Activated naive CD8-positive, alpha-beta T cell treated with anti-CD3 and anti-CD28 coated beads for 36 hours (primary cell): ENCODE results near the gene STAT2. TPM values are rescaled to one million over a fixed set of nuclear protein-coding genes. Genes with fewer than 3 reads are reported as not detected.
"Not testable (repeated sequence)": the region's sequence is repeated elsewhere in the genome, so short reads cannot be mapped to it uniquely, and the experiment has no call there.

Experiments used
- DNase-seq: peaks from one replicate; pipeline ENCODE4 v3.0.0; 2021
- H3K27ac Mint-ChIP-seq: one replicate; pipeline ENCODE4 v1.8.0; 2022; ENCODE audit warnings: mild to moderate bottlenecking, moderate library complexity, mixed read lengths
- H3K27me3 Mint-ChIP-seq: one replicate; pipeline ENCODE4 v1.8.0; 2022; ENCODE audit warnings: mild to moderate bottlenecking, mixed read lengths
- H3K36me3 Mint-ChIP-seq: one replicate; pipeline ENCODE4 v1.8.0; 2021; ENCODE audit warnings: mild to moderate bottlenecking, mixed read lengths
- H3K4me1 Mint-ChIP-seq: one replicate; pipeline ENCODE4 v1.8.0; 2021; ENCODE audit warnings: mixed read lengths
- H3K4me3 Mint-ChIP-seq: one replicate; pipeline ENCODE4 v1.8.0; 2022; ENCODE audit warnings: mild to moderate bottlenecking, moderate library complexity, mixed read lengths
- H3K9me3 Mint-ChIP-seq: one replicate; pipeline ENCODE4 v1.8.0; 2022; ENCODE audit warnings: mixed read lengths
- total RNA-seq, 2 experiments: library from RNA; stranded (reverse); gene quantifications; one replicate each; pipeline ENCODE4 v1.2.3, GENCODE V29; 2021

The STAT2 gene
- total RNA-seq, 2 experiments from 2014 or later = 101 to 102 TPM

DNA sequence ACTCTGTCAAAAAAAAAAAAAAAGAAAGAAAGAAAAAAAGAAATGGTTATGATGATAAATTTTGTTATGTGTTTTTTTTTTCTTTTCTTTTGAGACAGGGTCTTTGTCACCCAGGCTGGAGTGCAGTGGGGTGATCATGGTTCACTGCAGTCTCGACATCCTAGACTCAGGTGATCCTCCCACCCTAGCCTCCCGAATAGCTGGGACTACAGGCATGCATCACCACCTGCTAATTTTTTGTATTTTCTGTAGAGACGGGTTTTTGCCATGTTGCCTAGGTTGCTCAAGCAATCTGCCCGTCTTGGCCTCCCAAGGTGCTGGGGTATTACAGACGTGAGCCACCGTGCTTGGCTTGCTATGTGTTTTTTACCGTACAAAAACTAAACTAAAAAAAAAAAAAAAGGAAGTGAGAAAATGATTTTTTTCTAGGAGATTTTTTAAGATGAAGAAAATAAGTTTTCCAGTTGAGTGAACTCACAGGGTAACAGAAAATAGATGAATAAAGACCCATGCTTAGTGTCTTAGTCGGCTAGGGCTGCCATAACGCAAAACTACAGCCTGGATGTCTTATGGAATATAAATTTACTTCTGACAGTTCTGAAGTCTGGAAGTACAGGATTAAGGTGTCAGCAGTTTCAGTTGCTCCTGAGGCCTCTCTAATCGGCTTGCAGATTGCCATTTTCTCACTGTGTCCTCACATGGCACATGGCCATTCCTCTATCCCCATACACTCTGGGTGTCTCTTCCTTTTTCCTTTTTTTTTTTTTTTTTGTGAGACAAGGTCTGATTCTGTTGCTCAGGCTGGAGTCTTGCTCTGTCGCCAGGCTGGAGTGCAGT, 15.9 kb upstream of the STAT2 start:
- H3K36me3 Mint-ChIP-seq = no peaks in the 10 kb centered on the region
- no peak overlapping the region for H3K4me3 Mint-ChIP-seq
- DNase-seq = no peak
- no peaks in the 10 kb centered on the region for H3K4me1 Mint-ChIP-seq
- no peaks in the 10 kb centered on the region for H3K27me3 Mint-ChIP-seq
- peaks cover 3% of the 10 kb centered on the region for H3K9me3 Mint-ChIP-seq
- H3K27ac Mint-ChIP-seq = no peak overlapping the region

DNA sequence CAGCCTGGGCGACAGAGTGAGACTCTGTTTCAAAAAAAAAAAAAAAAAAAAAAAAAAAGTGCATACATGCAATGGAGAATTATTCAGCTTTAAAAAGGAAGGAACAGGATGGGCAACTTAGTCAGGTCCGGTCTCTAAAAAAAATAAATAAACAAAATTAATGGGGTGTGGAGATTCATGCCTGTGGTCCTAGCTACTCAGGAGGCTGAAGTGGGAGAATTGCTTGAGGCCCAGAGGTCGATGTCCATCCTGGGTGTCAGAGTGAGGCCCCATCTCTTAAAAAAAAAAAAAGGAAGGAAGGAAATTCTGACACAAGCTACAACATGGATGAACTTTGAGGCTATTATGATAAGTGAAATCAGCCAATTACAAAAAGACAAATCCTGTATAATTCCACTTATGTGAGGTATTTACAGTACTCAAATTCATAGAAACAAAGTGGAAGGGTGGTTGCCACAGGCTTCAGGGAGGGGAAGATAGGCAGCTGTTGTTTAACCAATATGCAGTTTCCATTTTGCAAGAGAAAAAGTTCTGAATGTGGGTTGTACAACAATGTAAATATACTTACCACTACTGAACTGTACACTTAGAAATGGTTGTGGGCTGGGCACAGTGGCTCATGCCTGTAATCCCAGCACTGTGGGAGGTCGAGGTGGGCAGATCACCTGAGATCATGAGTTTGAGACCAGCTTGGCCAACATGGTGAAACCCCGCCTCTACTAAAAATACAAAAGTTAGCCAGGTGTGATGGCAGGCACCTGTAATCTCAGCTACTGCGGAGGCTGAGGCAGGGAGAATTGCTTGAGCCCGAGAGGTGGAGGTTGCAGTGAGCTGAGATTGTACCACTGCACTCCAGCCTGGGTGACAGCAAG, 15.1 kb upstream of the STAT2 start:
- peaks cover 3% of the 10 kb centered on the region for H3K9me3 Mint-ChIP-seq
- H3K27ac Mint-ChIP-seq = no peak overlapping the region
- H3K27me3 Mint-ChIP-seq = no peaks in the 10 kb centered on the region
- no peak overlapping the region for H3K4me3 Mint-ChIP-seq
- no peaks in the 10 kb centered on the region for H3K36me3 Mint-ChIP-seq
- no peaks in the 10 kb centered on the region for H3K4me1 Mint-ChIP-seq
- no peak for DNase-seq

- Mint-ChIP-seq H3K36me3 (no peaks in the 10 kb centered on the region), H3K27ac (no peak overlapping the region), H3K27me3 (no peaks in the 10 kb centered on the region), H3K4me3 (no peak overlapping the region), H3K4me1 (no peaks in the 10 kb centered on the region), H3K9me3 (peaks cover 3% of the 10 kb centered on the region)
- DNase-seq = no peak
These were observed 13.6 kb upstream of the STAT2 start for GRCh38 chr12:56373515-56373914.

GRCh38 chr12:56366948-56367347, 7.0 kb upstream of the STAT2 start:
- Mint-ChIP-seq H3K4me1 (no peaks in the 10 kb centered on the region), H3K27ac (no peak overlapping the region), H3K9me3 (no peaks in the 10 kb centered on the region), H3K27me3 (no peaks in the 10 kb centered on the region), H3K4me3 (no peak overlapping the region), H3K36me3 (no peaks in the 10 kb centered on the region)
- no peak for DNase-seq

DNA sequence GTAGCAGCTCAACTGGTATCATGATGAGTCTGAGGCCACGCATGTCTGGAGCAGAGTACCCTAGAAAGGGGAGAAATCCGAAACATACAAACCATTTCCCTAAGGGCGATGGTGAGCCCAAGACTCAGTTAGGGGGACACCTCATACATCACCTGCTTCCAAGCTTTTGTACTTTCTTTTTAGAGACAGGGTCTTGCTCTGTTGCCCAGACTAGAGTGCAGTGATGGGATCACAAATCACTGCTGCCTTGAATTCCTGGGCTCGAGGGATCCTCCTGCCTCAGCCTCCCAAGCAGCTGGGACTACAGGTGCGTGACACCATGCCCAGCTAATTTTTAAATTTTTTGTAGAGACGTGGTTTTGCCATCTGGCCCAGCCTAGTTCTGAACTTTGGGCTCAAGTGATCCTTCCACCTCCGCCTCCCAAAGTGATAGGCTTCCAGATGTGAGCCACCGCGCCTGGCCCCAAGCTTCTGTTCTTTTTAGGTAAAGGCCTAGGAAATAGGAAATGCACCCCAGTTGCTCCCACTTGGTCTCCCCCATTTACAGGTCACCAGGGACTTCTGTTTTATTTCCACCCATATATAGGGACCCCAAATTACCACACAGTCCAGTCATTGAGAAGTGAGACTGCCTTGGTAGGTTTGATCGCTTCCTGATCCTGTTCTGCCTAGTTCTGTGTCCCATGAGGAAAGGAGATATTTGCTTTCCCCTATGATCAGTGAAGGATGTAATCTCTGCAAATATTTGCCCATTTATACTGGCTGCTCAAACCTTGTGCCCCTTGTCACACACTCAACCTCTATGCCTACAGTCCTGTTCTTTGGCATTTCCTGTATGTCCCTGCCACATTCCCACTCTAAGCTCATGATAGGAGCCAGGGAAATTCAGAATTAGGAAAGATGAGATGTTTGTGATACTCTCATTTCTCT, 2.5 kb upstream of the STAT2 start, which contains the start of gene APOF:
APOF (minus strand) TSS at position 728 of the 930 bp plus-strand sequence; CDS start at position 616, 112 bp downstream.
- Mint-ChIP-seq H3K27ac (peak within 1 kb of the TSS; percentile 97), H3K4me3 (peak within 1 kb of the TSS; percentile 94), H3K27me3 (no peaks in the 10 kb centered on the region), H3K4me1 (peaks cover 19% of the 10 kb centered on the region), H3K9me3 (no peaks in the 10 kb centered on the region), H3K36me3 (no peaks in the 10 kb centered on the region)
- no peak for DNase-seq

- Mint-ChIP-seq H3K4me3 (peak overlapping the region; percentile 94), H3K27ac (peak overlapping the region; percentile 97), H3K27me3 (no peaks in the 10 kb centered on the region), H3K36me3 (no peaks in the 10 kb centered on the region), H3K4me1 (peaks cover 20% of the 10 kb centered on the region), H3K9me3 (no peaks in the 10 kb centered on the region)
- DNase-seq = no peak
These were observed 1.7 kb upstream of the STAT2 start for GRCh38 chr12:56361487-56362129.

DNA sequence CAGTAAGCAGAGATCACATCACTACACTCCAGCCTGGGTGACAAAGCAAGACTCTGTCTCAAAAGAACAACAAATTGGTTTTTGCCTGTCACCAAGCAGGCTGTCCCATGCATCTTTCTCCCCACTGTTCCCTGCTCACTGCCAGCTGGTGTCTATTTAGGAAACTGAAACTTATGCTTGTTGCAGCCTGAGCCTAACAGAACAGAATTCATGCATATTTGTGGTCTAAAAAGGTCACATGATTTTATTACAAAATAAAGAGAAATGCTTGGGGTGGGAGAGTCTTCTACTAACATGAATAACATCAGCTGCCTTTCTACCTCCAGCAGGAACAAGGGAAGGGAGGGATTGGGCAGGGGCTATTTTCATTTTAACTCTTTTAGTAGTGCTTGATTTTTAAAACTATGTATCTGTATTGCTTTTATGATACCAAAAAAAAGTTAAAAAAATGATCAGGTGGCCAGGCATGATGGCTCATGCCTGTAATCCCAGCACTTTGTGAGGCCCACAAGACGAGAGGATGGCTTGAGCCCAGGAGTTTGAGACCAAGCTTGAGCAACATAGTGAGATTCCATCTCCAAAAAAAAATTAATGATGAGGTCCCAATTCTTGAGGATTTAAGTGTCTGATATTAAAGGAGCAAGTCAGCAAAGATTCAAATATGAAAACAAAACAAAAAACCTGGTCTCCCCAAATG, 923 bp downstream of the STAT2 start:
- peak; percentile 9 for DNase-seq
- Mint-ChIP-seq H3K4me1 (peaks cover 21% of the 10 kb centered on the region), H3K4me3 (peak overlapping the region; percentile 94), H3K9me3 (no peaks in the 10 kb centered on the region), H3K27ac (peak overlapping the region; percentile 97), H3K27me3 (no peaks in the 10 kb centered on the region), H3K36me3 (peaks cover 7% of the 10 kb centered on the region)

- peaks cover 18% of the 10 kb centered on the region for H3K36me3 Mint-ChIP-seq
- no peaks in the 10 kb centered on the region for H3K4me1 Mint-ChIP-seq
- H3K4me3 Mint-ChIP-seq = no peak overlapping the region
- H3K27me3 Mint-ChIP-seq = no peaks in the 10 kb centered on the region
- no peaks in the 10 kb centered on the region for H3K9me3 Mint-ChIP-seq
- no peak for DNase-seq
- no peak overlapping the region for H3K27ac Mint-ChIP-seq
These were observed 8.6 kb downstream of the STAT2 start for GRCh38 chr12:56351325-56351724.

DNA sequence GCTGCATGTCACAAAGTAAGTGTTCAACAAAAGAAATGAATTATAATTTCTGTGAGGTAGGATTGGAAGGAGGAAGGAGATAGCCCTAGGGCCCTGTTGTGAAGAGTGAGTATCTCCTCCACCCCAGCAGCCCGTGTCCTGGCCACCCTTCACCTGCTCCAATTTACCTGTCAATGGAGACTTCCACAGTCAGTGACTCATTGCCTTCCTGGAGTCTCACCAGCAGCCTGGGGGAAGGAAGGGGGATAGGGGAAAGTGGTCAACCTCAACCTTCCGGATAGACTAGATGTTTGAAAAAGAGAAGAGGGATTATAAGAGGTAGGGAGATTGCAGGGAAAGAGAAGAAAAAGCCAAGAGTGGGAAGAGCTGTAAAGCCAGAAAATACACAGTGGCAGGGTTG, 9.2 kb downstream of the STAT2 start:
- no peaks in the 10 kb centered on the region for H3K4me1 Mint-ChIP-seq
- H3K36me3 Mint-ChIP-seq = peaks cover 16% of the 10 kb centered on the region
- no peak overlapping the region for H3K27ac Mint-ChIP-seq
- H3K9me3 Mint-ChIP-seq = no peaks in the 10 kb centered on the region
- no peak overlapping the region for H3K4me3 Mint-ChIP-seq
- no peaks in the 10 kb centered on the region for H3K27me3 Mint-ChIP-seq
- no peak for DNase-seq

GRCh38 chr12:56348776-56349175, 11.1 kb downstream of the STAT2 start:
- H3K36me3 Mint-ChIP-seq = peaks cover 18% of the 10 kb centered on the region
- no peaks in the 10 kb centered on the region for H3K27me3 Mint-ChIP-seq
- H3K9me3 Mint-ChIP-seq = no peaks in the 10 kb centered on the region
- H3K27ac Mint-ChIP-seq = no peak overlapping the region
- no peak for DNase-seq
- no peak overlapping the region for H3K4me3 Mint-ChIP-seq
- no peaks in the 10 kb centered on the region for H3K4me1 Mint-ChIP-seq

GRCh38 chr12:56347255-56347654, 12.7 kb downstream of the STAT2 start:
- H3K4me3 Mint-ChIP-seq, H3K4me1 Mint-ChIP-seq, H3K27ac Mint-ChIP-seq, H3K27me3 Mint-ChIP-seq, H3K9me3 Mint-ChIP-seq, DNase-seq: not testable (repeated sequence)
- peaks cover 25% of the 10 kb centered on the region for H3K36me3 Mint-ChIP-seq

GRCh38 chr12:56346675-56347074, 13.2 kb downstream of the STAT2 start:
- Mint-ChIP-seq H3K4me1 (peaks cover under 1% of the 10 kb centered on the region), H3K27ac (no peak overlapping the region), H3K27me3 (no peaks in the 10 kb centered on the region), H3K36me3 (peaks cover 29% of the 10 kb centered on the region), H3K4me3 (no peak overlapping the region), H3K9me3 (no peaks in the 10 kb centered on the region)
- peak; percentile 12 for DNase-seq

DNA sequence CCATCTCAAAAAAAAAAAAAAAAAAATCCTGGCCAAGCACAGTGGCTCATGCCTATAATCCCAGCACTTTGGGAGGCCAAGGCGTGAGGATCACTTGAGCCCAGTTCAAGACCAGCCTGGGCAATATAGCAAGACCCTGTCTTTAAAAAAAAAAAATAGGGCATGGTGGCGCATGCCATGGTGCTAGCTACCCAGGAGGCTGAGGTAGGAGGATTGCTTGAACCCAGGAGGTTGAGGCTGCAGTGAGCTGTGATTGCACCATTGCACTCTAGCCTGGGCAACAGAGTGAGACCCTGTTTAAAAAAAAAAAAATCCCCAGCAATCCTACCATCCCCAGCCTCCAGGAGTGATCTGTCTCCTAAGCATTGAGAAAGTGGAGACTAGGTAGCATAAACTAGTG, 17.6 kb downstream of the STAT2 start:
- Mint-ChIP-seq H3K36me3 (peaks cover 35% of the 10 kb centered on the region), H3K4me1 (peaks cover 34% of the 10 kb centered on the region)
- not testable (repeated sequence) for H3K27me3 Mint-ChIP-seq, DNase-seq, H3K9me3 Mint-ChIP-seq, H3K27ac Mint-ChIP-seq, H3K4me3 Mint-ChIP-seq

GRCh38 chr12:56341616-56342015, 18.3 kb downstream of the STAT2 start:
- Mint-ChIP-seq H3K4me1 (peaks cover 39% of the 10 kb centered on the region), H3K9me3 (no peaks in the 10 kb centered on the region), H3K4me3 (no peak overlapping the region), H3K27me3 (no peaks in the 10 kb centered on the region), H3K27ac (no peak overlapping the region), H3K36me3 (peaks cover 35% of the 10 kb centered on the region)
- no peak for DNase-seq
